Colonic mucosa (tissue), 4 donors: ENCODE measurements around the gene ZNF497. TPM values are rescaled to one million over a fixed set of nuclear protein-coding genes. Genes with fewer than 3 reads are reported as not detected.
A peak's percentile ranks its signal among the peaks of the same experiment; 100 is the strongest.

Experiments
- DNase-seq: peaks from one replicate; pipeline ENCODE4 v3.0.0-alpha.2; 2020
- H3K27ac ChIP-seq: fragments of 200-600 bp; one replicate; pipeline ENCODE4 v1.8.0; 2021
- H3K27me3 ChIP-seq: fragments of 200-600 bp; one replicate; pipeline ENCODE4 v1.8.0; 2021
- H3K36me3 ChIP-seq: fragments of 200-600 bp; one replicate; pipeline ENCODE4 v1.8.0; 2021
- H3K4me1 ChIP-seq: fragments of 200-600 bp; one replicate; pipeline ENCODE4 v1.8.0; 2021; ENCODE audit warnings: mild to moderate bottlenecking
- H3K4me3 ChIP-seq: fragments of 200-600 bp; one replicate; pipeline ENCODE4 v1.8.0; 2021
- H3K9ac ChIP-seq, 2 donors: one replicate each; pipeline ENCODE4 v1.7.0; 2013; ENCODE audit warnings: control low read depth in 2 of 2, low read depth in 2 of 2, low read length in 2 of 2
- H3K9me3 ChIP-seq: fragments of 200-600 bp; one replicate; pipeline ENCODE4 v1.8.0; 2021
- CTCF ChIP-seq: fragments of 200-600 bp; IDR thresholded peaks from one replicate; pipeline ENCODE4 v1.8.0; 2022; ENCODE audit warnings: antibody characterized with exemption, mild to moderate bottlenecking
- intact Hi-C: fragments of 100-400 bp; cut with DNase I; formaldehyde crosslinking; loops from one replicate; pipeline ENCODE4 v1.14.1; 2022
- total RNA-seq, 2 donors: library from RNA; stranded (reverse); fragmentation: NEBNext Ultra II Directional in 1 of 2; extraction: Animal tissue kit (Norgen Biotek cat#: 25700) in 1 of 2; gene quantifications; one replicate each; pipeline ENCODE4 v1.2.1, GENCODE V29; 2021
- donor health status: healthy.
- donor health status: DM: no; HTN: no; CAD: no.
- donor health status: DM: no; HTN: no; CAD: no.

ZNF497 gene
- total RNA-seq, 2 donors from 2014 or later = 0.98 to 1.9 TPM

- TF ChIP-seq CTCF = no peak
- Histone ChIP-seq H3K27me3 (no peaks in the 10 kb centered on the region), H3K4me1 (no peaks in the 10 kb centered on the region), H3K9me3 (no peaks in the 10 kb centered on the region), H3K36me3 (no peaks in the 10 kb centered on the region), H3K27ac (no peak overlapping the region), H3K4me3 (no peak overlapping the region), H3K9ac (no peak overlapping the region)
- no peak for DNase-seq
- intact Hi-C loops = no loop called here
These were observed 27.8 kb downstream of the ZNF497 start for GRCh38 chr19:58334691-58335249.

GRCh38 chr19:58332697-58333096 is 29.9 kb downstream of the ZNF497 start:
- DNase-seq = no peak
- Histone ChIP-seq H3K4me1 (peaks cover 9% of the 10 kb centered on the region), H3K36me3 (no peaks in the 10 kb centered on the region), H3K4me3 (no peak overlapping the region), H3K27me3 (no peaks in the 10 kb centered on the region), H3K27ac (no peak overlapping the region), H3K9me3 (no peaks in the 10 kb centered on the region), H3K9ac (no peak overlapping the region)
- intact Hi-C loops = no loop called here
- no peak for TF ChIP-seq CTCF

DNA sequence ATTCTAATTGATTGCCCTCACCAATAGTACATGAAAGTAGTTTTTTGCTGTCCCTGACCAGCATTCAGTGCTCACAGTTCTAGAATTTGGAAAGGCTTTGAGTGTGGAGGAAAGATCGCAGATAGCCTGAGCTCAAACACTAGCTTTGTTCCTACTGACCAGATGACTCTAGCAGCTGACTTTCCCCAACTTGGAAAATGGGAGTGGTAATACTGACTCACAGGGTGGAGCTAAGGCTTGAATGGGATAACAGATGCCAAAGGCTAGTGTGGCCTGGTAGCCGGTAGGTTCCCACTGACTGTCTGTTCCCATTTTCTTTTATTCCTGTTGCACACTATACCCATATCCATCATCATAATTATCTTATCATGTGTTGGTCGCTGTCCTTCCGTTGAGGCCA is 32.1 kb downstream of the ZNF497 start:
- no peak overlapping the region for H3K27ac ChIP-seq
- H3K36me3 ChIP-seq = no peaks in the 10 kb centered on the region
- H3K9ac ChIP-seq = no peak overlapping the region
- H3K9me3 ChIP-seq = no peaks in the 10 kb centered on the region
- intact Hi-C loops = no loop called here
- no peak overlapping the region for H3K4me3 ChIP-seq
- DNase-seq = no peak
- peaks cover 12% of the 10 kb centered on the region for H3K4me1 ChIP-seq
- H3K27me3 ChIP-seq = no peaks in the 10 kb centered on the region
- no peak for TF ChIP-seq CTCF

GRCh38 chr19:58328999-58329398 is 33.6 kb downstream of the ZNF497 start:
- H3K9me3 ChIP-seq = no peaks in the 10 kb centered on the region
- DNase-seq = no peak
- no peak overlapping the region for H3K4me3 ChIP-seq
- peaks cover 12% of the 10 kb centered on the region for H3K4me1 ChIP-seq
- H3K27me3 ChIP-seq = no peaks in the 10 kb centered on the region
- H3K9ac ChIP-seq = no peak overlapping the region
- intact Hi-C loops = no loop called here
- no peak overlapping the region for H3K27ac ChIP-seq
- no peaks in the 10 kb centered on the region for H3K36me3 ChIP-seq
- no peak for TF ChIP-seq CTCF

DNA sequence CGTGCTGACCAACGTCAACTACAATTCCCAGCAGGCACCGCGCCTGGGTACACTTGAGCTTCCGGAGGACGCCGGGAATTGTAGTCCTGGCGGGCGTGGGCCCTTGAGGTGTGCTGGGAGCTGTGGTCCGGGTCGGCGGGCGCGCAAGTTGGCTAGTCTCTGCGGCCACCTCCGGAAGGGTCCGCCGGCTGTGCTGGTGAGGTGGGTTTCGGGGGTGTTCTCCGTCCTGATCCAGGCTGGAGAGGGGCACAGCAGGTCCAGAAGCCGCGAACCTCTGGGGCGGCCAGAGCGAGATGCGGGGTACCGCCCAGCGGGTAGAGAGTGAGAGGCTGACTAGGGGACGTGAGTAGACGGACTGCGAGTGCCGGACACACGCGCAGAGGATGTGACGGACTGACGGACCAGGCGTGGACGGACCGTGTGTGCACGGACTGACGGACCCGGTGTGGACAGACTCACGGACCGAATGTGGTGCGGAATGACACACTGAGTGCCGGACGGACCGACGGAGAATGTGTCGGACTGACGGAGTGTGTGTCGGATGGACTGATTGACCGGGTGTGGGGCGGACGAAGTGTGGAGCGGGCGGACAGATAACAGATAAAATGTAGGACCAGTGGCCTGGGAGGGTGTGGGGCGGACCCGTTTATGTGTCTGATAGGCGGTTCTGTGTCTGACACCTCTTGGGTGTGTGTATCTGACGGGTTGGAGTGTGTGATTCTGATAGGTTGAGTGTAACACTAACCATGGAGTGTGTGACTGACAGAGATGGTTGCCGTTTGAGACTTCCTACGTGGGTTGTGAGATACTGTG is 35.4 kb downstream of the ZNF497 start, which contains the start of gene ZSCAN22:
ZSCAN22 (plus strand) TSS at position 81 of the 813 bp plus-strand sequence. CDS start 7,809 bp downstream, outside the sequence.
- TF ChIP-seq CTCF = no peak
- intact Hi-C loops = no loop called here

More for the DNA sequence above, 35.4 kb downstream of the ZNF497 start, which contains the start of gene ZSCAN22:
- peaks cover 12% of the 10 kb centered on the region for H3K4me1 ChIP-seq
- no peaks in the 10 kb centered on the region for H3K9me3 ChIP-seq
- H3K27ac ChIP-seq = peak within 1 kb of the TSS; percentile 94
- no peaks in the 10 kb centered on the region for H3K27me3 ChIP-seq
- no peaks in the 10 kb centered on the region for H3K36me3 ChIP-seq
- peak within 1 kb of the TSS; percentile 84 for H3K4me3 ChIP-seq
- DNase-seq = peak; percentile 98
- H3K9ac ChIP-seq = peak within 1 kb of the TSS; percentile 66 to 95
